Ovary (tissue), 9 donors: ENCODE measurements around the gene MITF. TPM values are rescaled to one million over a fixed set of nuclear protein-coding genes. Genes with fewer than 3 reads are reported as not detected.

ENCODE experiments used
- DNase-seq, 5 donors: peaks; one replicate each; pipeline ENCODE4 v3.0.0-alpha.2; 2019 to 2020
- H3K27ac ChIP-seq, 2 donors: fragments of 200-600 bp; one replicate each; pipeline versions ENCODE4 v1.5.1 to v1.8.0; 2019 to 2022
- H3K27me3 ChIP-seq: fragments of 200-600 bp; one replicate; pipeline ENCODE4 v1.8.0; 2022
- H3K36me3 ChIP-seq: fragments of 200-600 bp; sonication (generic); one replicate; pipeline ENCODE4 v1.5.1; 2019
- H3K4me1 ChIP-seq: one replicate; pipeline ENCODE4 v1.8.1; 2013; ENCODE audit warnings: mild to moderate bottlenecking, moderate library complexity; ENCODE audit not compliant: insufficient read depth
- H3K4me3 ChIP-seq: fragments of 200-600 bp; sonication (generic); one replicate; pipeline ENCODE4 v1.5.1; 2017
- H3K9me3 ChIP-seq, 2 donors: fragments of 200-600 bp in 1 of 2; sonication (generic) in 1 of 2; one replicate each; pipeline versions ENCODE4 v1.5.1 to v1.8.1; 2013 to 2019; ENCODE audit warnings: mild to moderate bottlenecking in 1 of 2, moderate library complexity in 1 of 2
- EP300 ChIP-seq: sonication (generic); formaldehyde crosslinking; IDR thresholded peaks from one replicate; pipeline ENCODE4 v1.6.1; 2017; ENCODE audit warnings: antibody characterized with exemption
- POLR2A ChIP-seq: fragments of 450-650 bp; IDR thresholded peaks from one replicate; pipeline ENCODE4 v1.6.1; 2017; ENCODE audit warnings: antibody characterized with exemption, mild to moderate bottlenecking, moderate library complexity
- WGBS, 3 donors: extraction: QIAGEN DNeasy Blood & Tissue Kit in 1 of 3; methylation state at CpG; one replicate each; pipeline versions ENCODE4 v1.1.5 to v1.1.7; 2013 to 2017; 5-methylcytosine and 5-hydroxymethylcytosine counted together
- intact Hi-C, 4 donors: fragments of 100-400 bp; cut with DNase I; formaldehyde crosslinking; loops; one replicate each; pipeline versions ENCODE4 v1.11.0 to v1.15.1; 2022 to 2023
- polyA plus RNA-seq, 2 donors: library from polyadenylated mRNA; stranded (reverse); fragments of 200-250 nt in 1 of 2; fragments of 350-450 nt in 1 of 2; fragmentation: Illumina TruSeq in 1 of 2; extraction: RNeasy Lipid Tissue Mini Kit (QIAGEN cat#74804) in 1 of 2; gene quantifications; one replicate each; pipeline ENCODE4 v1.2.3, GENCODE V29; 2013 to 2014
- total RNA-seq, 7 donors: library from RNA; depleted of rRNA in 2 of 7; stranded (reverse); fragments of >200 nt in 2 of 7; fragmentation: NEBNext Ultra II Directional in 3 of 7; extraction: Animal tissue kit (Norgen Biotek cat#: 25700) in 3 of 7; gene quantifications; one replicate each; pipeline versions ENCODE4 v1.1.0 to v1.2.4, GENCODE V29; 2016 to 2023
- TF ChIP-seq, protein P1 (sequence below), 3 donors: fragments of 450-650 bp in 2 of 3; fragments of 200-600 bp in 1 of 3; IDR thresholded peaks; one replicate each; pipeline versions ENCODE4 v1.5.1 to v1.8.0; 2016 to 2022; ENCODE audit warnings: antibody characterized with exemption in 3 of 3, mild to moderate bottlenecking in 1 of 3
- donor health status: DM: no; HTN: no; CAD: no; lungs with moderate emphysema.
- donor health status: DM: no; HTN: no; CAD: no.
- donor health status: Bipolar disorder and iron deficiency.
- donor health status: DM: yes; HTN: yes; CAD: no.
- donor health status: DM: no; HTN: no; CAD: no.
- donor health status: DM: yes; HTN: yes; CAD: no.

Gene MITF
- total and polyA plus RNA-seq, 9 donors, result 13.6 to 38.0 (median 24.9) TPM

DNA sequence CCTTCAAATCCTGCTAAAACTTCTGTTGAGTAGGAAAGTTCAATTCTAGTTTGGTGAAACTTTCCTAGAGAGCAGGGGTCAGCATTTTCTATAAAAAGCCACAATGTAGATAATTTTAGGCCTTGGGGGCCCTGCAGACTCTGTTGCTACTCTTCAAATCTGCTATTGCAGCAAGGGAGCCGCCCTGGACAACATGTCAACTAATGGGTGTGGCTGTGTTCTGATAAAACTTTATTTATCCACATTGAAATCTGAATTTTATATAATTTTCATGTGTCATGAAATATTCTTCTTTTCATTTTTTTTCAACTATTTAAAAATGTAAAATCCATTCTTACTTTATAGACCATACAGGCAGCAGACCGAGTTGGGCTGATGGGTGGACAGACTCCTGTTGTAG, 192.8 kb downstream of the MITF start:
- DNase-seq, result no peak
- Histone ChIP-seq H3K4me3 (no peak overlapping the region), H3K36me3 (no peaks in the 10 kb centered on the region), H3K27ac (no peak overlapping the region), H3K27me3 (no peaks in the 10 kb centered on the region), H3K4me1 (peaks cover 1% of the 10 kb centered on the region), H3K9me3 (no peaks in the 10 kb centered on the region)
- intact Hi-C loops, result no loop called here
- WGBS, 3 donors, result 95 to 99% (median 96%) methylated on average over 2 of the region's 2 CpGs
- TF ChIP-seq POLR2A, result no peak
- TF ChIP-seq, protein P1, sequence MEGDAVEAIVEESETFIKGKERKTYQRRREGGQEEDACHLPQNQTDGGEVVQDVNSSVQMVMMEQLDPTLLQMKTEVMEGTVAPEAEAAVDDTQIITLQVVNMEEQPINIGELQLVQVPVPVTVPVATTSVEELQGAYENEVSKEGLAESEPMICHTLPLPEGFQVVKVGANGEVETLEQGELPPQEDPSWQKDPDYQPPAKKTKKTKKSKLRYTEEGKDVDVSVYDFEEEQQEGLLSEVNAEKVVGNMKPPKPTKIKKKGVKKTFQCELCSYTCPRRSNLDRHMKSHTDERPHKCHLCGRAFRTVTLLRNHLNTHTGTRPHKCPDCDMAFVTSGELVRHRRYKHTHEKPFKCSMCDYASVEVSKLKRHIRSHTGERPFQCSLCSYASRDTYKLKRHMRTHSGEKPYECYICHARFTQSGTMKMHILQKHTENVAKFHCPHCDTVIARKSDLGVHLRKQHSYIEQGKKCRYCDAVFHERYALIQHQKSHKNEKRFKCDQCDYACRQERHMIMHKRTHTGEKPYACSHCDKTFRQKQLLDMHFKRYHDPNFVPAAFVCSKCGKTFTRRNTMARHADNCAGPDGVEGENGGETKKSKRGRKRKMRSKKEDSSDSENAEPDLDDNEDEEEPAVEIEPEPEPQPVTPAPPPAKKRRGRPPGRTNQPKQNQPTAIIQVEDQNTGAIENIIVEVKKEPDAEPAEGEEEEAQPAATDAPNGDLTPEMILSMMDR (IDR thresholded peaks at IDR 0.05), result no peak
- TF ChIP-seq EP300, result no peak

DNA sequence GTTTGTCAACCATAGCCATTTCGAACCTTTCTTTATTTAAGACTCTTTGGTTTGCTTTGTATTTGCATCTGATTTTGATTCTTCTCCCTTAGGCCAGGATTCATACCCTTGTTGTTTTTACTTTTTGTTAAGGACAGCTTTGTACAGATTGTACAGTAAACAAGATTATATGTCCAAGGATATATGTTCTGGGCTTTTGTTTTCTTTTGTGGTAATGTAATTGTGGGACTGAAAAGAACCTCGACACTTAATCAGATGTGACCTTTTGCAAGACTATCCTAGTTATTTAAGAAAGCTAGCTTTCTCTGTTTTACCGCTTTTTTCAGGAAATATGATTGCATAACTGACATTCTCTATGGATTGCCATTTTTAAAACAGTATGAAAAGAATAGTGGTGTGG, 193.2 kb downstream of the MITF start:
- Histone ChIP-seq H3K27me3 (no peaks in the 10 kb centered on the region), H3K27ac (no peak overlapping the region), H3K4me3 (no peak overlapping the region), H3K36me3 (no peaks in the 10 kb centered on the region), H3K9me3 (no peaks in the 10 kb centered on the region), H3K4me1 (peaks cover 1% of the 10 kb centered on the region)
- TF ChIP-seq POLR2A (no peak), EP300 (no peak)
- TF ChIP-seq, protein P1 (IDR thresholded peaks at IDR 0.05), result no peak
- no peak for DNase-seq
- 68 to 79% (median 71%) methylated on average over 3 of the region's 3 CpGs for WGBS, 3 donors
- intact Hi-C loops, result no loop called here

DNA sequence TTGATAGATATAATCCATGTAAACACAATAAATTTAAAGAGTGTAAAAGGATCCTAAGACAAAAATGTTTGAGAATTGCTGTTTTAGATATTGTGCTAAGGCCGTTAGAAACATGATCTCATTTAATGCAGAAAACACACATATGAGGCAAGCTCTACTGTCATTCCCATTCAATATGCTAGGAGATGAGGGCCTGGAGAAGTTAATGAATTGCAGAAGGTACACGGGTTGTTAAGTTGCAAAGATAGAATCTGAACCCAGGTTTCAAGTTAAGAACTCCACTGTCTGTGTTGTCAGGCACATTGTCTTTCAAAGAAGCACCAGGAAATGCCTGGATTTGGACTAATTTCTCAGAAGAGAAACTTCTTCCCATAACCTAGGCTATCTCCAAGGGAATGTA, 195.1 kb downstream of the MITF start:
- H3K4me1 ChIP-seq, result no peaks in the 10 kb centered on the region
- no peaks in the 10 kb centered on the region for H3K27me3 ChIP-seq
- TF ChIP-seq, protein P1 (IDR thresholded peaks at IDR 0.05), result no peak
- TF ChIP-seq EP300 (no peak), POLR2A (no peak)
- H3K4me3 ChIP-seq, result no peak overlapping the region
- intact Hi-C loops, result no loop called here
- DNase-seq, result no peak
- H3K9me3 ChIP-seq, result no peaks in the 10 kb centered on the region
- H3K36me3 ChIP-seq, result no peaks in the 10 kb centered on the region
- H3K27ac ChIP-seq, result no peak overlapping the region
- 35 to 56% (median 50%) methylated on average over 2 of the region's 2 CpGs for WGBS, 3 donors

DNA sequence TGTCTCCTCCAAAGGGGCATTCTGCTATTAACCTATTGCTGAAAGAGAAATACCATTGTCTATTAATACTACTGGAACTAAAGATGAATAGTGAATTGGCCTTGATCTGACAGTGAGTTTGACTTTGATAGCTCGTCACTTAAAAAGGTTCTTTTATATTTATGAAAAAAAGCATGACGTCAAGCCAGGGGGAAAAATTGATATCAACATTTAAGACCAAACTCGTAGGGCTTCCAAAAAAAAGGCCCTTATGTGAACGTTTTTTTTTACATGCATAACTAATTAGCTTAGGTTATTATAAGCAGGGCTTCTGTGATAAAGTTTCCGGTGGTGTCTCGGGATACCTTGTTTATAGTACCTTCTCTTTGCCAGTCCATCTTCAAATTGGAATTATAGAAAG, 197.0 kb downstream of the MITF start:
- Histone ChIP-seq H3K27ac (no peak overlapping the region), H3K4me1 (no peaks in the 10 kb centered on the region), H3K4me3 (no peak overlapping the region), H3K9me3 (no peaks in the 10 kb centered on the region), H3K27me3 (no peaks in the 10 kb centered on the region), H3K36me3 (no peaks in the 10 kb centered on the region)
- 83 to 89% (median 83%) methylated on average over 6 of the region's 6 CpGs for WGBS, 3 donors
- no peak for DNase-seq
- intact Hi-C loops, result no loop called here
- TF ChIP-seq EP300, result no peak
- TF ChIP-seq, protein P1 (IDR thresholded peaks at IDR 0.05), result no peak
- TF ChIP-seq POLR2A, result no peak

DNA sequence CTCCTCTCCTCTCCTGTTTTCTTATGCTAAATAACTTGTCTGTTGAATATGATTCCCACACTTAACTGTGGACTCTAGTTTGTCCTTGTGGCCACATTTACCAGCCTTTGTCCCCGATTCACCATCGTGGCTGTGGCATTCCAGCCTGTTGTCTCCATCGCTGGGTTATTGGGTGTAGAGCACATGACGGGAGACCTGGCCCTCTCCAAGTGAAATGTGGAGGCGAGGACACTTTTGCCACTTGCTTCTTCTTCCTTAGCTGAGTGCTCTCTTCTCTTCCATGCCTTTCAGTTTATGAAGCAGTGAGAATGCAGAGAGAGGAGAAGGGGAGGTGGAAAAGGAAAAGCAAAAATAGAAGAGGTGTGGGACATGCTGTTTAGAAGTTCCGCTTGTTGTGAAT, 198.8 kb downstream of the MITF start:
- H3K27ac ChIP-seq, result no peak overlapping the region
- no peaks in the 10 kb centered on the region for H3K9me3 ChIP-seq
- 93 to 99% (median 98%) methylated on average over 6 of the region's 6 CpGs for WGBS, 3 donors
- intact Hi-C loops, result no loop called here
- H3K36me3 ChIP-seq, result no peaks in the 10 kb centered on the region
- no peaks in the 10 kb centered on the region for H3K27me3 ChIP-seq
- no peak overlapping the region for H3K4me3 ChIP-seq
- TF ChIP-seq, protein P1 (IDR thresholded peaks at IDR 0.05), result no peak
- TF ChIP-seq POLR2A (no peak), EP300 (no peak)
- no peak for DNase-seq
- no peaks in the 10 kb centered on the region for H3K4me1 ChIP-seq
